Activated CD8-positive, alpha-beta T cell treated with anti-CD3 and anti-CD28 coated beads for 36 hours (primary cell): ENCODE results near the gene IL1RN. TPM values are rescaled to one million over a fixed set of nuclear protein-coding genes. Genes with fewer than 3 reads are reported as not detected.

Source experiments
- ATAC-seq: fragments of 200-7000 bp; cut with Tn5 transposase; one replicate; pipeline ENCODE4 v1.10.0; 2021; ENCODE audit warnings: mild to moderate bottlenecking, moderate library complexity
- CTCF ChIA-PET: fragments of 350-600 bp; sonication (Branson Sonifier 250); formaldehyde crosslinking; loops from one replicate; lab custom pipeline; 2021; ENCODE audit warnings: antibody characterized with exemption; lab: Charles Lee
- POLR2A ChIA-PET: fragments of 350-600 bp; sonication (Branson Sonifier 250); formaldehyde crosslinking; loops from one replicate; lab custom pipeline; 2021; ENCODE audit warnings: antibody characterized with exemption; lab: Charles Lee
- DNase-seq: peaks from one replicate; pipeline ENCODE4 v3.0.0-alpha.2; 2020
- H3K27ac Mint-ChIP-seq: one replicate; pipeline ENCODE4 v1.8.0; 2021; ENCODE audit warnings: mild to moderate bottlenecking, mixed read lengths
- H3K27me3 Mint-ChIP-seq: one replicate; pipeline ENCODE4 v1.8.0; 2021; ENCODE audit warnings: mixed read lengths
- H3K36me3 Mint-ChIP-seq: one replicate; pipeline ENCODE4 v1.8.0; 2021; ENCODE audit warnings: low read depth, mixed read lengths
- H3K4me1 Mint-ChIP-seq: one replicate; pipeline ENCODE4 v1.8.0; 2021; ENCODE audit warnings: low read depth, mixed read lengths
- H3K4me3 Mint-ChIP-seq: one replicate; pipeline ENCODE4 v1.8.0; 2021; ENCODE audit warnings: mild to moderate bottlenecking, moderate library complexity, mixed read lengths
- H3K9me3 Mint-ChIP-seq: one replicate; pipeline ENCODE4 v1.8.0; 2021; ENCODE audit warnings: mixed read lengths
- intact Hi-C: fragments of 100-400 bp; cut with micrococcal nuclease; formaldehyde crosslinking; loops from one replicate; pipeline ENCODE4 v1.10.0; 2022
- total RNA-seq, 2 experiments: library from RNA; stranded (reverse); gene quantifications; one replicate each; pipeline ENCODE4 v1.2.3, GENCODE V29; 2021
- TF ChIP-seq, protein P1 (sequence below): fragments of 200-600 bp; IDR thresholded peaks from one replicate; pipeline ENCODE4 v1.8.0; 2022; ENCODE audit warnings: antibody characterized with exemption, mild to moderate bottlenecking

The IL1RN gene
- total RNA-seq, 2 experiments from 2014 or later, result 0.50 to 0.85 TPM

DNA sequence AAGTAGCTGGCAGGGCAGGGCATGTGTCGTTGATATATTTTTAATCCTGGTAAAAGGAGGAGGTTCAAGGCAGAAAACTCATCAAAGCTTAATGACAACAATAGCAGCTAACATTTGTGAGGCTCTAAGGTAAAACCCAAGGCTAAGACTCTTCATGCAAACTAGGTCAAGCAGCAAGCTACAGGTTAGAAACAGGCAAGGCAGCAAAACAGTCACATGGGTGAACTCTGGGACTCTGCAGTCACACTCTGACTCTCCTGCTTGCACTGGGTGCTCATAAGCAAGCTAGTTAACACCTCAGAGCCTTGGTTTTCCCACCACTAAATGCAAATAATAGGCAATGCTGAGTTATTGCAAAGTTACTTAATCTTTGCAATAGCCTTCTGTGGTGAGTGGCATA lies 7.9 kb downstream of the IL1RN start:
- peaks cover 29% of the 10 kb centered on the region for H3K4me1 Mint-ChIP-seq
- DNase-seq (no peak), ATAC-seq (no peak)
- no peaks in the 10 kb centered on the region for H3K27me3 Mint-ChIP-seq
- H3K9me3 Mint-ChIP-seq, result no peaks in the 10 kb centered on the region
- TF ChIP-seq, protein P1, sequence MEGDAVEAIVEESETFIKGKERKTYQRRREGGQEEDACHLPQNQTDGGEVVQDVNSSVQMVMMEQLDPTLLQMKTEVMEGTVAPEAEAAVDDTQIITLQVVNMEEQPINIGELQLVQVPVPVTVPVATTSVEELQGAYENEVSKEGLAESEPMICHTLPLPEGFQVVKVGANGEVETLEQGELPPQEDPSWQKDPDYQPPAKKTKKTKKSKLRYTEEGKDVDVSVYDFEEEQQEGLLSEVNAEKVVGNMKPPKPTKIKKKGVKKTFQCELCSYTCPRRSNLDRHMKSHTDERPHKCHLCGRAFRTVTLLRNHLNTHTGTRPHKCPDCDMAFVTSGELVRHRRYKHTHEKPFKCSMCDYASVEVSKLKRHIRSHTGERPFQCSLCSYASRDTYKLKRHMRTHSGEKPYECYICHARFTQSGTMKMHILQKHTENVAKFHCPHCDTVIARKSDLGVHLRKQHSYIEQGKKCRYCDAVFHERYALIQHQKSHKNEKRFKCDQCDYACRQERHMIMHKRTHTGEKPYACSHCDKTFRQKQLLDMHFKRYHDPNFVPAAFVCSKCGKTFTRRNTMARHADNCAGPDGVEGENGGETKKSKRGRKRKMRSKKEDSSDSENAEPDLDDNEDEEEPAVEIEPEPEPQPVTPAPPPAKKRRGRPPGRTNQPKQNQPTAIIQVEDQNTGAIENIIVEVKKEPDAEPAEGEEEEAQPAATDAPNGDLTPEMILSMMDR, result no peak
- intact Hi-C loops, result loop anchor here (5.0 kb wide), 1 partner anchor 47 kb away; no protein-coding TSS in a partner anchor
- H3K4me3 Mint-ChIP-seq, result no peak overlapping the region
- H3K36me3 Mint-ChIP-seq, result no peaks in the 10 kb centered on the region
- CTCF ChIA-PET, result interaction anchor here (1.2 to 11.4 kb wide), 7 partner anchors 12 to 86 kb away, joined by 3 to 212 read pairs (median 127); partner anchors contain the start of genes IL1RN and PSD4
- POLR2A ChIA-PET, result interaction anchor here (0.5 to 1.4 kb wide), 4 partner anchors 13 to 65 kb away, joined by 3 to 4 read pairs (median 4); no protein-coding TSS in a partner anchor
- no peak overlapping the region for H3K27ac Mint-ChIP-seq

DNA sequence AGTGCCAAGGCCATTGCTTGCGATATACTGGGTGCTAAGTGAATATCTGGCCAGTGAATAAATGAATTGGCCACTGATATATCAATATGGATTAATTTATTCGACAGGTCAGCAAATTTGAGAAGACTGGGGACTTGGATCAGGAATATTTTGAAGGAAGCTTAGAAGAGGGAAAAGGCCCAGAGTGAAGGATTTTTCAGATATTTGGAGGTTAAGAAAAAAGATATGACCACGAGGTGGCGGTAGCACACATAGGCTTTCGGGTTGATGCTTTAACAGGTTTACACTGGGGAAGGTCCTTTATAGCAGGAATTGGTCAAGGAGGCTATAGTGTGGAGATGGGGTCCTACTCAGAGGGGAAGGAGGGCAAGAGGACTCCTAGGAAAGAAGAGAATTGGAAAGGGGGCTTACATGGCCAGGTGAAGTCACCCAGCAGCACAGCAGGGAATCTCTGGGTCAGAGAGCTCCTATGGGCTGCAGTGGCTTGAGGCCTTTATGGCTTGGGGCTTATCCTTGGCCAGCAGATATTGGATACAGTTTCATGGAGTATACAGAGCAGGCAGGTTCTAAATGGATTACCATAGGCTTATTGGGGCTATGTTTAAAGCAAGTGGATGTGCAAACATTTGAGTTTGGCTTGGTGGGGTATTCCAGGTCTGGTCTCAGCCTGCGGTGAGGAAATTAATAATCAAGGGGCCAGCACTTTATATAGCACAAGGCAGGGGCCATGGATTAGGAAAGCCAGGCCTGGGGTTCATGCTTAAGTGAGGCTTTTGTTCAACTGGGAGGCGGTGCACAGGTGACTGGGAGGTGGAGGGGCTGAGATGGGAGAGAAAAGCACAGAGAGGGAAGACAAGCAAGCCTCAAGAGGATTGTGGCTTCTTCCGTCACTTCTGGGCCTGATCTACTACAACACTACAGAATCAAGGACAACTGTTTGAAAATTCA lies 9.7 kb downstream of the IL1RN start:
- Mint-ChIP-seq H3K9me3 (no peaks in the 10 kb centered on the region), H3K27me3 (no peaks in the 10 kb centered on the region), H3K27ac (no peak overlapping the region), H3K36me3 (no peaks in the 10 kb centered on the region), H3K4me3 (no peak overlapping the region), H3K4me1 (peaks cover 29% of the 10 kb centered on the region)
- DNase-seq, result peak; percentile 63
- peak; percentile 41 for ATAC-seq
- CTCF ChIA-PET, result interaction anchor here (0.7 to 11.4 kb wide), 47 partner anchors 8 to 253 kb away, joined by 3 to 212 read pairs (median 9); partner anchors contain the start of genes IL1F10, IL1RN and PSD4
- intact Hi-C loops, result loop anchor here (1.0 to 5.0 kb wide), 3 partner anchors 45 to 62 kb away; no protein-coding TSS in a partner anchor
- POLR2A ChIA-PET, result interaction anchor here (0.6 to 3.9 kb wide), 5 partner anchors 13 to 221 kb away, joined by 3 to 26 read pairs (median 3); partner anchors contain the start of gene PSD4
- TF ChIP-seq, protein P1, result peak; percentile 89

DNA sequence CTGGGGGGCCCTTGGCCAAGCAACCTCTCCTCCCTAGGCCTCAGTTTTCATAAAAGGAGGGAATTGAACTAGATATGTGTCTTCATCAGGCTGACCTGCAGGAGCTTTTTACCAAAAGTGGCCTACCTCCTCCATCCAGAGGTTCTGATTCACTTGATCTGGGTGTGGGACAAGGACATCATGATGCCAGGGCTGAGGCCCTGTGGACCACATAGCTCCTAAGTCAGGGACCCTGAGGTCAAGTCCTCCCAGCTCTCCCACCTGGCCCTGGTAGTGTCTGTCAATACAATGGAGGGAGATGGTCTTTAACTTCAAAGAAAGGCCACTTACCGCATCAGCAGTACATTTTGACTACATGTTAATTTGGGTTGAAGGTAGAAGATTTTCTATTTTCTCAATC lies 10.4 kb downstream of the IL1RN start:
- no peak for DNase-seq
- no peak overlapping the region for H3K4me3 Mint-ChIP-seq
- TF ChIP-seq, protein P1, result no peak
- CTCF ChIA-PET, result interaction anchor here (0.6 to 11.4 kb wide), 46 partner anchors 8 to 252 kb away, joined by 3 to 212 read pairs (median 10); partner anchors contain the start of genes IL1F10, IL1RN and PSD4
- POLR2A ChIA-PET, result interaction anchor here (0.6 to 3.9 kb wide), 3 partner anchors 19 to 221 kb away, joined by 3 to 26 read pairs (median 4); partner anchors contain the start of gene PSD4
- H3K9me3 Mint-ChIP-seq, result no peaks in the 10 kb centered on the region
- no peaks in the 10 kb centered on the region for H3K27me3 Mint-ChIP-seq
- no peak for ATAC-seq
- intact Hi-C loops, result loop anchor here (1.0 to 5.0 kb wide), 3 partner anchors 44 to 61 kb away; no protein-coding TSS in a partner anchor
- H3K36me3 Mint-ChIP-seq, result no peaks in the 10 kb centered on the region
- peaks cover 29% of the 10 kb centered on the region for H3K4me1 Mint-ChIP-seq
- H3K27ac Mint-ChIP-seq, result no peak overlapping the region

DNA sequence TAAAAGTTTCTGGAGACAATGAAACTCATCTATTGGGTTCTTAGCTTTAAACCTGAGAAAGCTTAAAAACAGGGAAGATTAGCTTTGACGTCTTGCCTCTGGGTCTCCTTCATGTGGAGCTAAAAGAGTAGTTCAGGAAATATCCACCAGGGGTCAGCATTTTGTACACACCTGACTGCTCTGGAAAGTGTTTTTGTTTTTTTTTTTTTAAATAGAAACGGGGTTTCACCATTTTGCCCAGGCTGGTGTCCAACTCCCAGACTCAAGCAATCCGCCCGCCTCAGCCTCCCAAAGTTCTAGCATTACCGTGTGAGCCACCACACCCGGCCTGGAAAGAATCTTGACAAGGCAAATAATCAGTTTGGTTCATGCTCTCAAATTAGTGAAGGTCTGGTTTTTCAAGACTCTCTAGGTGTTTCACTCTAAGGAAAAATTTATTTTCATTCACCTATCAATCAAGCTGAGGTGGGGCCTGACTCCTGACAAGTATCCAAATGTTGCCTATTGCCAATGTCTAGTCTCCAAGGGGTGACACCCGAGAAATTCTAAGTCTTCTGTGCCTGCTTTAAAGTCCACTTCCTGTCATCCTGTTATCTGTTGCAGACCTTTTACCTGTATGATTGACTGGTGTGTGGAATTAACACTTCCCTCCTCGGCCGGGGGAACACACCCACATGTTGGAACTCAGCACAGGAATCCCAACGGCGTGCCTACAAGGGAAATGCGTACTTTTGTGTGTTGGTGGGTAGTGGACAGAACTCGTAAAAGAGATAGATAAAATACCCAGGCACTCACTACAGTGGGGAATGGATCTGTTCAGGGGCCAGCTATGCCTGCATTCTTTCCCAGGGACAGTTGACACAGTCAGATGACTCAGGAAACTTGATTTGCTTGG lies 11.3 kb downstream of the IL1RN start:
- Mint-ChIP-seq H3K4me3 (peak overlapping the region; percentile 20), H3K9me3 (no peaks in the 10 kb centered on the region), H3K36me3 (no peaks in the 10 kb centered on the region), H3K27ac (peak overlapping the region; percentile 75), H3K27me3 (no peaks in the 10 kb centered on the region), H3K4me1 (peaks cover 26% of the 10 kb centered on the region)
- intact Hi-C loops, result loop anchor here (5.0 kb wide), 1 partner anchor 44 kb away; no protein-coding TSS in a partner anchor
- ATAC-seq (peak; percentile 84), DNase-seq (peak; percentile 62)
- TF ChIP-seq, protein P1, result peak; percentile 86
- POLR2A ChIA-PET, result interaction anchor here (0.6 to 3.9 kb wide), 5 partner anchors 18 to 58 kb away, joined by 3 to 26 read pairs (median 3); partner anchors contain the start of gene PSD4
- CTCF ChIA-PET, result interaction anchor here (0.6 to 11.4 kb wide), 45 partner anchors 10 to 253 kb away, joined by 3 to 212 read pairs (median 9); partner anchors contain the start of genes IL1RN and PSD4
